Measurements from ENCODE around the gene OR10C1. TPM values are rescaled to one million over a fixed set of nuclear protein-coding genes. Genes with fewer than 3 reads are reported as not detected.

The OR10C1 gene
- total RNA-seq, 1 donor from 2014 or later = not detected

DNA sequence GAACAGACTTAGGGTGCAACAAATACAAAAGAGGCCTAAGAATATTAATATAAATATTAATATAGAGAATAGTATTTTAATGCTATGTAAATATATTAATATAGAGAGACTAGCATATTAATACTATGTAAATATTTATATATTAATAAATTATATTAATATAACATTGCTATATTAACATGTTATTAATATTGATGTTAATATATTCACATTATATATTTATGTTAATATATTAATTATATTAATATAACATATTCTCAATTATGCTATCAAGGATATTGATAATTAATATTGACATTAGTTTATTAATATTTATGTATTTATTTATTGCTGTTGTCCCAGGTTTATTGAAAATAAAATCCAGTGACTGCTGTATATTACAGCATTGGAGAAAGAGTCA is 49.8 kb downstream of the OR10C1 start:
- no peaks in the 10 kb centered on the region for H3K9me3 Mint-ChIP-seq
- no peak overlapping the region for H3K4me3 Mint-ChIP-seq
- TF ChIP-seq, protein P1, sequence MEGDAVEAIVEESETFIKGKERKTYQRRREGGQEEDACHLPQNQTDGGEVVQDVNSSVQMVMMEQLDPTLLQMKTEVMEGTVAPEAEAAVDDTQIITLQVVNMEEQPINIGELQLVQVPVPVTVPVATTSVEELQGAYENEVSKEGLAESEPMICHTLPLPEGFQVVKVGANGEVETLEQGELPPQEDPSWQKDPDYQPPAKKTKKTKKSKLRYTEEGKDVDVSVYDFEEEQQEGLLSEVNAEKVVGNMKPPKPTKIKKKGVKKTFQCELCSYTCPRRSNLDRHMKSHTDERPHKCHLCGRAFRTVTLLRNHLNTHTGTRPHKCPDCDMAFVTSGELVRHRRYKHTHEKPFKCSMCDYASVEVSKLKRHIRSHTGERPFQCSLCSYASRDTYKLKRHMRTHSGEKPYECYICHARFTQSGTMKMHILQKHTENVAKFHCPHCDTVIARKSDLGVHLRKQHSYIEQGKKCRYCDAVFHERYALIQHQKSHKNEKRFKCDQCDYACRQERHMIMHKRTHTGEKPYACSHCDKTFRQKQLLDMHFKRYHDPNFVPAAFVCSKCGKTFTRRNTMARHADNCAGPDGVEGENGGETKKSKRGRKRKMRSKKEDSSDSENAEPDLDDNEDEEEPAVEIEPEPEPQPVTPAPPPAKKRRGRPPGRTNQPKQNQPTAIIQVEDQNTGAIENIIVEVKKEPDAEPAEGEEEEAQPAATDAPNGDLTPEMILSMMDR (IDR thresholded peaks at IDR 0.05; ENCODE audit: unreplicated experiment) = no peak
- peaks cover 17% of the 10 kb centered on the region for H3K27me3 Mint-ChIP-seq (ENCODE audit: low read depth)
- no peak for DNase-seq (ENCODE audit: low spot score in 2 of 2, unreplicated experiment in 2 of 2)
- H3K4me1 Mint-ChIP-seq = no peaks in the 10 kb centered on the region
- H3K36me3 Mint-ChIP-seq = no peaks in the 10 kb centered on the region
- no peak overlapping the region for H3K27ac Mint-ChIP-seq

GRCh38 chr6:29489286-29489685 is 50.2 kb downstream of the OR10C1 start:
- Mint-ChIP-seq H3K27ac (no peak overlapping the region), H3K36me3 (no peaks in the 10 kb centered on the region), H3K9me3 (no peaks in the 10 kb centered on the region), H3K4me1 (no peaks in the 10 kb centered on the region), H3K4me3 (no peak overlapping the region), H3K27me3 (ENCODE audit: low read depth) (peaks cover 17% of the 10 kb centered on the region)
- TF ChIP-seq, protein P1 (IDR thresholded peaks at IDR 0.05; ENCODE audit: unreplicated experiment) = no peak
- DNase-seq (ENCODE audit: low spot score in 2 of 2, unreplicated experiment in 2 of 2) = no peak

- no peaks in the 10 kb centered on the region for H3K4me1 Mint-ChIP-seq
- DNase-seq (ENCODE audit: low spot score in 2 of 2, unreplicated experiment in 2 of 2) = no peak
- no peaks in the 10 kb centered on the region for H3K9me3 Mint-ChIP-seq
- H3K27me3 Mint-ChIP-seq (ENCODE audit: low read depth) = peaks cover 22% of the 10 kb centered on the region
- TF ChIP-seq, protein P1 (IDR thresholded peaks at IDR 0.05; ENCODE audit: unreplicated experiment) = no peak
- no peak overlapping the region for H3K27ac Mint-ChIP-seq
- no peak overlapping the region for H3K4me3 Mint-ChIP-seq
- H3K36me3 Mint-ChIP-seq = no peaks in the 10 kb centered on the region
Observed at GRCh38 chr6:29490055-29490454, 50.9 kb downstream of the OR10C1 start.

- Mint-ChIP-seq H3K36me3 (no peaks in the 10 kb centered on the region), H3K27ac (no peak overlapping the region), H3K27me3 (ENCODE audit: low read depth) (peaks cover 26% of the 10 kb centered on the region), H3K4me1 (no peaks in the 10 kb centered on the region), H3K9me3 (no peaks in the 10 kb centered on the region), H3K4me3 (no peak overlapping the region)
- DNase-seq (ENCODE audit: low spot score in 2 of 2, unreplicated experiment in 2 of 2) = no peak
- TF ChIP-seq, protein P1 (IDR thresholded peaks at IDR 0.05; ENCODE audit: unreplicated experiment) = no peak
Observed at GRCh38 chr6:29490552-29490951, 51.4 kb downstream of the OR10C1 start.

Other genes starting within 250 kb of the OR10C1 start
- gene OR14J1, start 137.6 kb upstream of the OR10C1 start, total RNA-seq = not detected in 3 replicates
- gene OR5V1, start 70.4 kb upstream of the OR10C1 start, total RNA-seq = not detected in 3 replicates
- not detected in 3 replicates for gene OR12D3, start 64.0 kb upstream of the OR10C1 start, total RNA-seq
- gene OR12D2, start 43.7 kb upstream of the OR10C1 start, total RNA-seq = not detected in 3 replicates
- gene OR12D1, start 24.4 kb upstream of the OR10C1 start, total RNA-seq = not detected in 3 replicates
- gene OR11A1, start 17.8 kb downstream of the OR10C1 start, total RNA-seq = not detected in 3 replicates
- gene OR2H1, start 17.8 kb downstream of the OR10C1 start, total RNA-seq = not detected in 3 replicates
- gene MAS1L, start 48.6 kb downstream of the OR10C1 start, total RNA-seq = not detected in 3 replicates
- 0.47 to 0.50 TPM (median 0.49 TPM) in 3 replicates for gene UBD, start 120.4 kb downstream of the OR10C1 start, total RNA-seq
- gene OR2H2, start 145.8 kb downstream of the OR10C1 start, total RNA-seq = not detected in 3 replicates
- gene GABBR1, start 193.9 kb downstream of the OR10C1 start, total RNA-seq = 130 to 138 TPM (median 134 TPM) in 3 replicates
- gene MOG, start 217.8 kb downstream of the OR10C1 start, total RNA-seq = 0.65 to 1.4 TPM (median 0.82 TPM) in 3 replicates
- gene ZFP57, start 241.8 kb downstream of the OR10C1 start, total RNA-seq = 0.11 TPM in 2 of 3 replicates, not detected in the other